WI38 (cell line): ENCODE measurements around the gene RAPH1.

Experiments used
- H3K4me3 ChIP-seq: 2 replicates; pipeline ENCODE4 v1.5.1; 2011; ENCODE audit warnings: low read depth, mild to moderate bottlenecking, control low read depth, low read length
- CTCF ChIP-seq: IDR thresholded peaks from 2 replicates; pipeline ENCODE4 v1.5.1; 2012; ENCODE audit warnings: low read depth, mild to moderate bottlenecking, control low read depth, low read length

RAPH1 gene

GRCh38 chr2:203360833-203361430, 174.2 kb downstream of the RAPH1 start:
- TF ChIP-seq CTCF = no peak
- no peak overlapping the region for H3K4me3 ChIP-seq

GRCh38 chr2:203359450-203359849, 175.7 kb downstream of the RAPH1 start:
- no peak overlapping the region for H3K4me3 ChIP-seq
- no peak for TF ChIP-seq CTCF

GRCh38 chr2:203354966-203355365, 180.1 kb downstream of the RAPH1 start:
- no peak for TF ChIP-seq CTCF

GRCh38 chr2:203352604-203353255, 182.4 kb downstream of the RAPH1 start:
- TF ChIP-seq CTCF = no peak

More at GRCh38 chr2:203354966-203355365, 180.1 kb downstream of the RAPH1 start:
- H3K4me3 ChIP-seq = no peak overlapping the region

GRCh38 chr2:203347375-203347774, 187.7 kb downstream of the RAPH1 start:
- TF ChIP-seq CTCF = no peak
- no peak overlapping the region for H3K4me3 ChIP-seq

More at GRCh38 chr2:203352604-203353255, 182.4 kb downstream of the RAPH1 start:
- H3K4me3 ChIP-seq = no peak overlapping the region

- H3K4me3 ChIP-seq = no peak overlapping the region
- no peak for TF ChIP-seq CTCF
Measured at GRCh38 chr2:203346612-203347011, 188.5 kb downstream of the RAPH1 start.

GRCh38 chr2:203344667-203345066, 190.4 kb downstream of the RAPH1 start:
- no peak for TF ChIP-seq CTCF

More at GRCh38 chr2:203344667-203345066, 190.4 kb downstream of the RAPH1 start:
- H3K4me3 ChIP-seq = no peak overlapping the region
